Measurements from ENCODE around the gene SH2D3A. TPM values are rescaled to one million over a fixed set of nuclear protein-coding genes. Genes with fewer than 3 reads are reported as not detected.

The SH2D3A gene
- total RNA-seq, 1 donor from 2014 or later: 0.32 TPM

DNA sequence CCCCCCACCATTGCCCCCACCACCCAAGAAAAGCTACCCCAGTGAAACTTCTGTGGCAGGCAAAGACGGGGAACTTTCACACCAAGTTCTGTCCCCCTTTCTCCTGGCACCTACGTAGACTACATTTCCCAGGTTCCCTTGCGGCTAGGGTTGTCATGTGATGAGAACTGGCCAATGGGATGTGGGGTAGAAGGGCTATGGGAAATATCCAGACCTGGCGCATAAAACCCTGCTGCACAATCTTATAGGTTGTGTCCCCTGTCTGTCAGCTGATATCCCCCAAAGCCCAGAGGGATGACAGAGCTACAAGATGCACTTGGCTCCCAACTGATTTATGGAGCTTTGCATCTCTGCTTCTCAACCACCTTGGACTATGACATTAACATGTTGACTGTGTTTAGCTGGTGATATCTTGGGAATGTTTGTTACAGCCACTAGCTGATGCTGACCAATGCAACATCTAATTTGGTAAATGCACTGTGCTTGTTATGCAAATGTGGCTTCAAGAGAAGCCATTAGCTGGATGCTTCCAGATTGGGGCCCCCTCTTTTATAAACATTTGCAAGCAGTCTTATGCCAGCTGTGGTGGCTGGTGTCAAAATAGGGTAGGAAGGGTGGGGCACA lies 6.1 kb downstream of the SH2D3A start:
- Mint-ChIP-seq H3K4me1 (ENCODE audit: low read depth, unreplicated experiment) (no peaks in the 10 kb centered on the region), H3K27me3 (ENCODE audit: unreplicated experiment) (peaks cover 2% of the 10 kb centered on the region), H3K27ac (ENCODE audit: unreplicated experiment) (no peak overlapping the region), H3K36me3 (ENCODE audit: unreplicated experiment) (peaks cover 2% of the 10 kb centered on the region), H3K4me3 (ENCODE audit: unreplicated experiment) (no peak overlapping the region), H3K9me3 (ENCODE audit: unreplicated experiment) (no peaks in the 10 kb centered on the region)
- DNase-seq: no peak
- TF ChIP-seq, protein P1, sequence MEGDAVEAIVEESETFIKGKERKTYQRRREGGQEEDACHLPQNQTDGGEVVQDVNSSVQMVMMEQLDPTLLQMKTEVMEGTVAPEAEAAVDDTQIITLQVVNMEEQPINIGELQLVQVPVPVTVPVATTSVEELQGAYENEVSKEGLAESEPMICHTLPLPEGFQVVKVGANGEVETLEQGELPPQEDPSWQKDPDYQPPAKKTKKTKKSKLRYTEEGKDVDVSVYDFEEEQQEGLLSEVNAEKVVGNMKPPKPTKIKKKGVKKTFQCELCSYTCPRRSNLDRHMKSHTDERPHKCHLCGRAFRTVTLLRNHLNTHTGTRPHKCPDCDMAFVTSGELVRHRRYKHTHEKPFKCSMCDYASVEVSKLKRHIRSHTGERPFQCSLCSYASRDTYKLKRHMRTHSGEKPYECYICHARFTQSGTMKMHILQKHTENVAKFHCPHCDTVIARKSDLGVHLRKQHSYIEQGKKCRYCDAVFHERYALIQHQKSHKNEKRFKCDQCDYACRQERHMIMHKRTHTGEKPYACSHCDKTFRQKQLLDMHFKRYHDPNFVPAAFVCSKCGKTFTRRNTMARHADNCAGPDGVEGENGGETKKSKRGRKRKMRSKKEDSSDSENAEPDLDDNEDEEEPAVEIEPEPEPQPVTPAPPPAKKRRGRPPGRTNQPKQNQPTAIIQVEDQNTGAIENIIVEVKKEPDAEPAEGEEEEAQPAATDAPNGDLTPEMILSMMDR (IDR thresholded peaks at IDR 0.05; ENCODE audit: partially characterized antibody, unreplicated experiment): no peak

DNA sequence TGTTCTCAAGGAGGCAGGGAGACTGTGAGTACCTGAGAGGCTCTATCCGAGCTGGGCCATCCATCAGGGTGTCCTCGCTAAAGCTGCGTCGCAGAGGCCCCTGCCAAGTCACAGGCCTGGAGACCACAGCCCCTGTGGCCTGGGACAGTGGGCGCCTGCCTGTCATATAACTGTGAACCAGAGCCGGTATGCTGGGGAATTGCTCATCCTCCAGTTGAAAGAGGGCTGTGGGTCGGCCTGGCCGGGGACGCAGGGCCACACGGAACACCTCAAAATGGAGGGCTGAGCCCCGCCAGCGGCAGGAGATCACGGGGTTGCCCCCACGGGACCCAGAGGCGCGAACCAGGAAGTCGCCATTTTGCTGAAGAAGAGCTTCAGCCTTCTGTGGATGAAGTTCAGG lies 6.6 kb downstream of the SH2D3A start:
- Mint-ChIP-seq H3K36me3 (ENCODE audit: unreplicated experiment) (no peaks in the 10 kb centered on the region), H3K4me1 (ENCODE audit: low read depth, unreplicated experiment) (no peaks in the 10 kb centered on the region), H3K27ac (ENCODE audit: unreplicated experiment) (no peak overlapping the region), H3K27me3 (ENCODE audit: unreplicated experiment) (no peaks in the 10 kb centered on the region), H3K4me3 (ENCODE audit: unreplicated experiment) (no peak overlapping the region), H3K9me3 (ENCODE audit: unreplicated experiment) (no peaks in the 10 kb centered on the region)
- TF ChIP-seq, protein P1 (IDR thresholded peaks at IDR 0.05; ENCODE audit: partially characterized antibody, unreplicated experiment): no peak
- no peak for DNase-seq

DNA sequence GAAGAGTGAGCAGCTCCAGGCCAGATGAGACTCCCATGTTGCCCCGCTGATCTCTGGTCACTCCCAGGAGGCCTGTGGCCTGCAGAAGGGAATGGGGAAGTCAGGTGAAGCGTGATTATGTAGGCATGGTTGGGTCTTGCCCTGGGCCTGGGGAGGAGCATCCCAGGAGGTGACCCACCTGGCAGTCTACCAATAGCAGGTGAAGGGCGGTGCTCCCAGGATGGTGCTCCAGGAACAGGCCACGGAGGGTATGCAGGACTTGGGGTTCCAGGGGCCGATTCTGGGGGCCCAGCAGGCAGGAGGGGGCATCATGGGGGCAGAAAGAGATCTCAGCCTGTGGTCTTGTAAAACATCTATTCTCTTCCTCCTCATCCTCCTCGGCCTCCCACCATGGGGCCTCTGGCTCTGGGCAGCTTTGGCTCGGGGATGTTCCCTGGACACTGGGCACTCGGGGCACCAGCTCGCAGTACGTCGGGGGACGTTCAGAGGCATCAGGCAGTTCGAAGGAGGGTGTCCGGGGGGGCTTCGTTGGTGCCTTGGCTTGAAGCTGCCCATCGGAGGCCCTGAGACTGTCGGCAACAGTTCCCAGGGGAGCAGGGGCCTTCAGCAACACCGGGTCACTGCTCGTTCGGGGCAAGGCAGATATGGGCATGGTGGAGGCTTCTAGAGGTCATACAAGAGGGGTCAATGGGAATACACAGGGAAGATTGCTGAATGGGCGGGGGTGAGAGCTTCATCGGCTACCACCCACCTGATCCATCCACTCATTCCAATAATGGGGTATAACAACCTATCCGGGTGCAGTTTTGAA lies 12.4 kb downstream of the SH2D3A start:
- no peak for DNase-seq
- H3K4me1 Mint-ChIP-seq (ENCODE audit: low read depth, unreplicated experiment): no peaks in the 10 kb centered on the region
- H3K36me3 Mint-ChIP-seq (ENCODE audit: unreplicated experiment): no peaks in the 10 kb centered on the region
- no peak overlapping the region for H3K27ac Mint-ChIP-seq (ENCODE audit: unreplicated experiment)
- H3K27me3 Mint-ChIP-seq (ENCODE audit: unreplicated experiment): peaks cover 4% of the 10 kb centered on the region
- TF ChIP-seq, protein P1 (IDR thresholded peaks at IDR 0.05; ENCODE audit: partially characterized antibody, unreplicated experiment): no peak
- peaks cover 5% of the 10 kb centered on the region for H3K9me3 Mint-ChIP-seq (ENCODE audit: unreplicated experiment)
- H3K4me3 Mint-ChIP-seq (ENCODE audit: unreplicated experiment): no peak overlapping the region

DNA sequence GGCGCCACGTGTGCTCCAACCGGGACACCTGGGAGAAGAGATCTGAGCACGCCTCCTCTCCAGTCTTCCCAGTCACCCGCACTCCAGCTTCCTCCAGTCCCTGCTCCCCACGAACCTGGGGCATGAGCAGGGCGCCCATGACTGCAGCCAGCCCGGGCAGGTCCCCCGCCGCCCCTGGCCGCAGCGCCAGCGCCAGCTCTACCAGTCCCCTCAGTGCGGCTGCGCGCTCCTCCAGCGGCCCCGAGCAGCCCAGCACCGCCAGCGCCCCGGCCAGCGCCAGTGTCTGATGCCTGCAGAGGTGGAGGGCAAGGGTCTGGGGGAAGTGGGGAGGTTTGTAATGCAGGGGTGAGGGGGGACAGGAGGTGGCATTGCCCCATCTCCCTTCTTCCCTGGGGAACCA lies 13.1 kb downstream of the SH2D3A start:
- Mint-ChIP-seq H3K4me3 (ENCODE audit: unreplicated experiment) (no peak overlapping the region), H3K4me1 (ENCODE audit: low read depth, unreplicated experiment) (no peaks in the 10 kb centered on the region), H3K27me3 (ENCODE audit: unreplicated experiment) (peaks cover 4% of the 10 kb centered on the region), H3K36me3 (ENCODE audit: unreplicated experiment) (no peaks in the 10 kb centered on the region), H3K9me3 (ENCODE audit: unreplicated experiment) (peaks cover 5% of the 10 kb centered on the region), H3K27ac (ENCODE audit: unreplicated experiment) (no peak overlapping the region)
- no peak for DNase-seq
- TF ChIP-seq, protein P1 (IDR thresholded peaks at IDR 0.05; ENCODE audit: partially characterized antibody, unreplicated experiment): no peak
